Esophagus squamous epithelium (tissue), 4 donors: Measurements from ENCODE around the gene HMOX1.

ENCODE experiments used
- CTCF ChIP-seq, 6 experiments: fragments of 450-650 bp in 4 of 6; fragments of 200-600 bp in 2 of 6; sonication (generic) in 2 of 6; IDR thresholded peaks; one replicate each; pipeline ENCODE4 v1.5.1; 2016 to 2019; ENCODE audit warnings: antibody characterized with exemption in 6 of 6, mild to moderate bottlenecking in 4 of 6, moderate library complexity in 4 of 6
- POLR2A ChIP-seq, 4 donors: fragments of 450-650 bp; IDR thresholded peaks; one replicate each; pipeline ENCODE4 v1.6.1; 2017; ENCODE audit warnings: antibody characterized with exemption in 4 of 4, mild to moderate bottlenecking in 4 of 4, moderate library complexity in 3 of 4

- TF ChIP-seq CTCF (IDR thresholded peaks at IDR 0.05) = no peak
- TF ChIP-seq POLR2A (IDR thresholded peaks at IDR 0.05) = no peak
Observed at GRCh38 chr22:35425546-35425945, 44.6 kb downstream of the HMOX1 start.
